Measurements from ENCODE around the gene XRN2.

Gene XRN2

GRCh38 chr20:21303061-21303871 lies at the start of gene XRN2:
XRN2 (plus strand) TSS chr20:21303331; CDS start chr20:21303399, 68 bp downstream.
- DNase-seq = peak; percentile 96

DNA sequence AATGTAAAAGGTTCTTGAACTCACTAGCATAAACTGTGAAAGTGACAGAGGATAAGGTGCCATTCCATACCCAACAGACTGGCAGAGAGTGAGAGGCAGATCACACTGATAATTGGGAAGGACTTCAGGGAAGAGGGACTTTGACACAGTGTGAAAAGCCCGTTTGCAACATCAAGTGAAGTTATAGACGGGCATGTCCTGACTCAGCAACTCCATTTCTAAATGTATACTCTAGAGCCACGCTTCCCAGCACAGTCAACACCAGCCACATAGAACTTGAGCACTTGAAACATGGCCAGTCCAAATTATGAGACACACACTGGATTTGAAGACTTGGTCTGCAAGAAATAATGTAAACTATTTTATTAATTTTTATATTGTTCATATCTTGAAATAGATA lies 45.9 kb upstream of the XRN2 start:
- no peak for DNase-seq

DNA sequence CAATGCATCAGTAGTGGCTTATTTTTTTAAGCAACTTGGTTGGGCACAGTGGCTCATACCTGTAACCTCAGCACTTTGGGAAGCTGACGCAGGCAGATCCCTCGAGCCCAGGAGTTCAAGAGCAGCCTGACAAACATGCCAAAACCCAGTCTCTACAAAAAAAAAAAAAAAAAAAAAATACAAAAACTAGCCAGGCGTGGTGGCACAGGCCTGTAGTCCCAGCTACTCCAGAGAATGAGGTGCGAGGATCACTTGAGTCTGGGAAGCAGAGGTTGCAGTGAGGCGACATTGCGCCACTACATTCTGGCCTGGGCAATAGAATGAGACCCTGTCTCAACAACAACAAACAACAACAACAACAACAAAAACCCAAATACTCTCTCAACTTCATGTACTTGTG lies 44.7 kb upstream of the XRN2 start:
- DNase-seq = no peak

GRCh38 chr20:21259346-21259745 lies 43.8 kb upstream of the XRN2 start:
- no peak for DNase-seq

DNA sequence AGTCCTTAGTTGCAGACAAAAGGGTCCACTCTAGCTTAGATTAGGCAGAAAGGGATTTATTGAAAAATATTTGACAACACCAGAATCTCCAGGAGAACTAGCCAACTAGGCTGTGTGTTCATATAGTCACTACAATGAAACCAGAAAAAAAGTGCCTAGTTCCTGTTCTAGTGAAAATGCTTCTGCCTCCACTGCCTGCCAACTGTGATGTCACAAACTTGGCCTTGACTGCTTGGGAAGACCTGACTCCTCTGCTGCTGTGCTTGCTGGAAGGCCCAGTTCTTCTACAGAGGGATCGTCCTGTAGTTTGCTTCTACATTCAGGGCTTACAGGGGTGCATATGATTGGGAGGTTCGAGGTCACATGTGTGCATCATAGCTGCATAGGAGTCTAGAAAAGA lies 40.3 kb upstream of the XRN2 start:
- DNase-seq = no peak

GRCh38 chr20:21265261-21266190 lies 37.6 kb upstream of the XRN2 start:
- no peak for DNase-seq

DNA sequence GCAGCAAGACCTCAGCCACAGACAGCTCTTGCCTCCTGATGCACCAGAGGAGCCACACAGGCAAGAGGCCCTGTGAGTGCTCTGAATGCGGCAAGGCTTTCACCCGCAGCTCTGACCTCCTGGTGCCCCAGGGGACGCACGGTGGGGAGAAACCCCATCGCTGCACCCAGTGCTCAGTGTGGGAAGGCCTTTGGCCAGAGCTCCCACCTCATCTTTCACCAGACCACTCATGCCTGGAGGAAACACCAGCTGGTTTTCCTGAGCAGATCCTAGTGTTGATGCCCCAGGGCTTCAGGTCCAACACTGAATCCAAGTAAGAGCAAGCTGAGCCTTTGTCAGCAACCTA lies 37.0 kb upstream of the XRN2 start:
- DNase-seq = no peak

DNA sequence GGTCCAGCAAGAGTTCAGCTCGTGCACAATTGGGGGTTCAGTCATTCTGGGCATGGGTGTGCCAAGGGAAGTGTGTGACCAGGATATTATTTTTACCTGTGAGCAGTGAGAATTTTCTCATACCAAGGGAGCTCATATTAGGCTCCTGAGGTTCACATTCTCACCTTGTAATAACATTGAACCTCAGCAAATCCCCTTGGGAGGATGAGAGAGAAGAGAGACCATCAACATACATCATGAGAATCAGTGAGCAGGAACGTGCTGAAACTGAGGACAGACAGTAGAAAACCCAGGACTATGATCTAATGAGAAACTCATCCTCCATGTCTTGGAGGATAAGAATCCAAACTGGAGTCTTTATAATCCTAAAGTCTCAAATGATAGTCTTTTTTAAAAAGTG lies 33.4 kb upstream of the XRN2 start:
- no peak for DNase-seq

GRCh38 chr20:21270806-21271205 lies 32.3 kb upstream of the XRN2 start:
- DNase-seq = no peak

DNA sequence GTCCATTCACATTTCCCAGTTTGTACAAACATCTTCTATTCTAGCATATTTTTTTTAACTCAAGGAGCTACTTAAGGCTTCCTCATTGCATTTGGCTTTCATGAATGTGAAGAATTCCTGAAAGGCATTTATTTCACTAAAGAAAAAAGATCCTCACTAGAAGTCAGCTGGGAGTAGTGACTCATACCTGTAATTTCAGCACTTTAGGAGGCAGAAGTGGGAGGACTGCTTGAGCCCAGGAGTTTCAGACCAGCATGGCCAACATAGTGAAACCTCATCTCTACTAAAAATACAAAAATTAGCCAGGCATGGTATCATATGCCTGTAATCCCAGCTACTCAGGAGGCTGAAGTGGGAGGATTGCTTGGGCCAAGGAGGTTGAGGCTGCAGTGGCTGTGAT lies 30.9 kb upstream of the XRN2 start:
- DNase-seq = no peak

GRCh38 chr20:21272679-21273078 lies 30.5 kb upstream of the XRN2 start:
- no peak for DNase-seq

DNA sequence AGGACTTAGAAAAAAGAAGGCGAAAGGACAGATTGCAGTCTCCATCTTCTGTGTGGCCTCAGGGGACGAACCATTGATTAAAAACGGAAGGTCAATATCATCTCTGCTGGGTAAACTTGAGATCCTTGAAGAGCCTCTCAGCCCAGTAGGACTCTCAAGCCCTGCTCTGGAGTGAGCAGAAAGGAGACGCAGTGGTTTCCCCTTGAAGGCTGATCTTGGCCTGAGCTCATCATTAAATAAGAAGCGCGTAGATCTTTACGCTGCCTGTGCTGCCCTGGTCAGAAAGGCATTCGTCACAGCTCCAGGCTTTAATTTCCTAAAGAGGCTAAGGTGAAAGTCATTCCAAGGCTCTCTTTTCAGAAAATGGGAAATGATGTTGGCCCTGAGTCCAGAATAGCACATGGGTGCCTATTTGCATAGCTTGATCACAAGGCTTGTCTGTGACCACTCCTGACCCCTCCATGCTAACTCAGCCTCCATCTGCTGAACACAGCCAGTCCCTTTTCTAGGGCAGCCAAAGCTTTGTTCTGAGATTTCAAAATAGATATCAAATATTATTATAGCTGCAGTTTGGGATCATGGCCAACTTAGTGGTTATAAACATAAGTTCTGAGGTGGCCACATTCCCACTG lies 29.3 kb upstream of the XRN2 start:
- no peak for DNase-seq

DNA sequence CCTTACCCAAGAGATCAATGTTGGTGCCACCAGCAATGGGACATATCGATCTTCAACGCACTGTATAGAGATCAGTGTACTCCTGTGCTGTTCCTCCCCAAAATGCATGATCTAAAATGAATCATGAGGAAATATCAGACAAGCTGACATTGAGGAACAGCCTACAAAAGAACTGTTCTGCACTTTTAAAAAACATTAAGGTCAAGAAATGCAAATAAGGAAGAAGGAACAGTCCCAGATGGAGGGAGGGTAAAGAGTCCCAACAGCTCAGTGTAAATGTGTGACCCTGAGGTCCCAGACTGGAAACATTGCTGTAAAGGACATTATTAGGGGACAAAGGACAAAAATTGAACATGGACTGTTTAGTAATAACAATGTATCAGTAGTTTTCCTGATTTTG lies 24.3 kb upstream of the XRN2 start:
- DNase-seq = no peak

GRCh38 chr20:21279706-21280521 lies 23.2 kb upstream of the XRN2 start:
- no peak for DNase-seq

DNA sequence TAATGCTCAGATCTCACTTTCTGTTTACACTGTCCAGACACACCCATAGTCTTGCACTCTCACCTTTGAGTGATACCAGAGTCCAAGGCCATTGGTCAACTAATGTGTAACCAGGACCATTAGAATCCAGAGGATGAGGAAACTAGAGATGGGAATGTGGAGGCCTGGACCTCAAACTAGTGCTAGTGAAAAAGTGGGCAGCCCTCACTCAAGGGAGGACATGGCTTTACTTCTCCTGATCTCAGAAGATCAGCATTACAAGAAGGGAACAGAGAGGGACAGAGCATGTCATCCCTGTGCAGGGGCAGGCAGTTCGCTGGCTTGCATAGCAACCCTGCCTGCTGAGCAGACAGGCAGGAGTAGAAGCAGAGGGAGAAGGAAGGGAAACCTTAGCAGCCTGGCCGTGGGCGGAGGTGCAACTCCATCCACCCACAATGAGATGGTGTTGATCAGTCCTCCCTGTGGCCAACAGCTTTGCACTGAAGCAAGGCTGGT lies 22.6 kb upstream of the XRN2 start:
- DNase-seq = no peak

GRCh38 chr20:21286775-21287174 lies 16.4 kb upstream of the XRN2 start:
- DNase-seq = no peak

DNA sequence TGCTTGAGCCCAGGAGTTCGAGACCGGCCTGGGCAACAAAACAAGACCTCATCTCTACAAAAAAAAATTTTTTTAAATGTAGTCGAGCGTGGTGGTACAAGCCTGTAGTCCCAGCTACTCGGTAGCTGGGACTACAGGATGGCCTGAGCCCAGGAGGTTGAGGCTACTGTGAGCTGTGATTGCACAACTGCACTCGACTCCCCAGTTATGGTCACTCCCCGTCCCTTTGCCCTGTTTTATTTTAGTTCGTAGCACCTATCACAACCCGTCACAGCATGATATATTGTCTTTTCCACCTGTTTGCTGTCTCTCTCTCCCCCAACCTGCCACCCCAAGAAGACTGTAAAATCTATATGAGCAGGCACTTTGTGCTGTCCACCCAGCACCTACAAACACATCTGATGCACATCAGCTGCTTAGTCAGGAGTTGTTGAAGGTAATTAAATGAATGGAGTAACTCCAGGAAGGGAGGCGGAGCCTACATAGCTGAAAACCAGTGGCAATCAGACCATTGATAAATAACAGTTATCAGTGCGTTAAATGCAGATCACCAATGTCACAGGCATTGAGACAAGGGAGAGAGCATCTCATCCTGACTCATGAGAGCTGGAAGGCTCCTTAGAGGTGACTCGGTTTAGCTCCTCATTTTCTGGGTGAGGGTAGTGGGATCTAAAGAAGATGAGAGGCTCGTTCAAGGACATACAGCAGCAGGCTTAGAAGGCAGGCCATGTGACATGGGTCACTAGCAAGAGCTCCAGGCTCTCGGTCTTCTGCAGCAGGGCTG lies 14.4 kb upstream of the XRN2 start:
- no peak for DNase-seq

DNA sequence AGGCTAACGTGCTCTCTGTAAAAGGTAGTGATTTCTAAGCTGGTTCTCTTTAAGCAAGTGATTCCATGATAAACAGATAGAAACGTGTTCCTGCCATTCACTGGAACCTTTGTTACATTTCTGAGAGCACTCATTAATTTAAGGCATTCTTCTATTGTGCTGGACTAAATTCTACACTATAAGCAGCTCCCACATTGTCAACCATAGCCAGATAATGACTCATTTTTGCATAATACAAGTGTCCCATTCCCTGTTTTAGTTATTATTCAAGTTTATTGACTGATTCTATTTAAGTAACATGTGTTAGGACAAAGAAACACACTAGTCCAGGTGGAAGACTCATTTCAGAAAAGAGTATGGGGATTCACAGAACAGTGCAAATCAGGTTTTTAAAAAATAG lies 13.5 kb upstream of the XRN2 start:
- no peak for DNase-seq

DNA sequence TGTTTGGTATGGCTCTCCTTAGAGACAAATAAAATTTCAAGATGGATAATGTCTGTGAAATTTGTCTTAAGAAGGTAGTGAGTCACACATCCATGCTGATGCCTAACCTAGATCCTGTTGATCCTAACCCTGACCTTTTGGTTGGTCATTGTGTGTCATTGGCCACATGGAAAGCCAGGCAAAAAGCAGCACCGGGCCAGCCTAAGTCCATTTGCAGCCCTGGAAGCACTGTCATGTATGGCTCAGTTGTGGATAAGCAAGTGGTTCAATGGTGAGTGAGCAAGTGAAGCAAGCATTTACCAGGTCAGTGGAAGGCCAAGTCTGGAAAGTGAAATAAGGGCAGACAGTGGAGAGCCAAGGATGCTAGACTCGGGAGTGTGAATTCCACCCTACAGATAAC lies 12.1 kb upstream of the XRN2 start:
- no peak for DNase-seq

- DNase-seq = no peak
Measured at GRCh38 chr20:21294755-21295154, 8.4 kb upstream of the XRN2 start.

- no peak for DNase-seq
Measured at GRCh38 chr20:21301940-21302663, 1.0 kb upstream of the XRN2 start.
